Activated CD4-positive, alpha-beta memory T cell treated with anti-CD3 and anti-CD28 coated beads, Interleukin-2, amount 10 ng/mL, durations not matched to agents 7 days and 5 days (primary cell): ENCODE results near the gene NAPA. TPM values are rescaled to one million over a fixed set of nuclear protein-coding genes. Genes with fewer than 3 reads are reported as not detected.

ENCODE experiments used
- CTCF ChIA-PET: fragments of 350-600 bp; sonication (Branson Sonifier 250); formaldehyde crosslinking; loops from one replicate; lab custom pipeline; 2021; ENCODE audit warnings: antibody characterized with exemption, inconsistent platforms; lab: Charles Lee
- POLR2A ChIA-PET: fragments of 350-600 bp; sonication (Branson Sonifier 250); formaldehyde crosslinking; loops from one replicate; lab custom pipeline; 2021; ENCODE audit warnings: antibody characterized with exemption; lab: Charles Lee
- DNase-seq: peaks from one replicate; pipeline ENCODE4 v3.0.0-alpha.2; 2020
- H3K27ac Mint-ChIP-seq: one replicate; pipeline ENCODE4 v1.8.0; 2021; ENCODE audit warnings: mild to moderate bottlenecking, mixed read lengths
- H3K27me3 Mint-ChIP-seq: one replicate; pipeline ENCODE4 v1.8.0; 2021; ENCODE audit warnings: mixed read lengths
- H3K36me3 Mint-ChIP-seq: one replicate; pipeline ENCODE4 v1.8.0; 2021; ENCODE audit warnings: low read depth, mixed read lengths
- H3K4me1 Mint-ChIP-seq: one replicate; pipeline ENCODE4 v1.8.0; 2021; ENCODE audit warnings: mixed read lengths
- H3K4me3 Mint-ChIP-seq: one replicate; pipeline ENCODE4 v1.8.0; 2021; ENCODE audit warnings: mild to moderate bottlenecking, mixed read lengths
- H3K9me3 Mint-ChIP-seq: one replicate; pipeline ENCODE4 v1.8.0; 2021; ENCODE audit warnings: mixed read lengths
- total RNA-seq, 2 experiments: library from RNA; stranded (reverse); gene quantifications; one replicate each; pipeline ENCODE4 v1.2.3, GENCODE V29; 2021

NAPA gene
- total RNA-seq, 2 experiments from 2014 or later: 117 to 119 TPM

GRCh38 chr19:47476438-47476972, 38.4 kb downstream of the NAPA start:
- CTCF ChIA-PET: interaction anchor here (1.1 kb wide), 1 partner anchor 8 kb away, joined by 5 read pairs; the partner anchor contains the start of gene KPTN
- peaks cover 10% of the 10 kb centered on the region for H3K4me1 Mint-ChIP-seq
- H3K27ac Mint-ChIP-seq: no peak overlapping the region
- no peaks in the 10 kb centered on the region for H3K36me3 Mint-ChIP-seq
- POLR2A ChIA-PET: no interaction called here
- no peak for DNase-seq
- peaks cover 3% of the 10 kb centered on the region for H3K27me3 Mint-ChIP-seq
- no peaks in the 10 kb centered on the region for H3K9me3 Mint-ChIP-seq
- no peak overlapping the region for H3K4me3 Mint-ChIP-seq

- H3K9me3 Mint-ChIP-seq: no peaks in the 10 kb centered on the region
- no peak overlapping the region for H3K4me3 Mint-ChIP-seq
- no peaks in the 10 kb centered on the region for H3K36me3 Mint-ChIP-seq
- ChIA-PET POLR2A (interaction anchor here (1.8 kb wide), 1 partner anchor 9 kb away, joined by 5 read pairs; the partner anchor contains the start of gene KPTN), CTCF (interaction anchor here (1.1 kb wide), 1 partner anchor 9 kb away, joined by 5 read pairs; the partner anchor contains the start of gene KPTN)
- H3K27ac Mint-ChIP-seq: no peak overlapping the region
- no peak for DNase-seq
- peaks cover 11% of the 10 kb centered on the region for H3K27me3 Mint-ChIP-seq
- H3K4me1 Mint-ChIP-seq: peaks cover 12% of the 10 kb centered on the region
Observed at GRCh38 chr19:47475465-47475864, 39.4 kb downstream of the NAPA start.

DNA sequence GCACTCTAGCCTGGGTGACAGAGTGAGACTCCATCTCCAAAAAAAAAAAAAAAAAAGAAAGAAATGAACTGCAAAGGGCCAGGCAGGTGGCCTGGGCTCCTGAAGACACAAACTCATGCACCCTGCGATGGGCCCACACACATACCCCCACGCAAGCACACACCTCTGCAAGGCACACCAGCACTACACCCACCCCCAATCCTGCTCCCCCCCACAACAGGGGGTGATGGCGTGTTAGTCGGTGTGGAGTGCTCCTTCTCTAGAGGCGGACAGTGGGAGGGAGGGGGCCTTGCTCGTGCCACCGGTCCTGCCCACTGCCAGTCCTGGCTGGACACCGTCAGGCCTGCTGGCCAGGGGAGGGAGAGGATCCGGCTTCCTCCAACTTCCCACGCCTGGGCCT, 41.5 kb downstream of the NAPA start:
- no peaks in the 10 kb centered on the region for H3K36me3 Mint-ChIP-seq
- ChIA-PET CTCF (interaction anchor here (2.3 kb wide), 1 partner anchor 10 kb away, joined by 8 read pairs; the partner anchor contains the start of gene KPTN), POLR2A (no interaction called here)
- H3K27ac Mint-ChIP-seq: no peak overlapping the region
- peaks cover 7% of the 10 kb centered on the region for H3K4me1 Mint-ChIP-seq
- DNase-seq: no peak
- H3K27me3 Mint-ChIP-seq: peaks cover 31% of the 10 kb centered on the region
- H3K4me3 Mint-ChIP-seq: no peak overlapping the region
- H3K9me3 Mint-ChIP-seq: no peaks in the 10 kb centered on the region

DNA sequence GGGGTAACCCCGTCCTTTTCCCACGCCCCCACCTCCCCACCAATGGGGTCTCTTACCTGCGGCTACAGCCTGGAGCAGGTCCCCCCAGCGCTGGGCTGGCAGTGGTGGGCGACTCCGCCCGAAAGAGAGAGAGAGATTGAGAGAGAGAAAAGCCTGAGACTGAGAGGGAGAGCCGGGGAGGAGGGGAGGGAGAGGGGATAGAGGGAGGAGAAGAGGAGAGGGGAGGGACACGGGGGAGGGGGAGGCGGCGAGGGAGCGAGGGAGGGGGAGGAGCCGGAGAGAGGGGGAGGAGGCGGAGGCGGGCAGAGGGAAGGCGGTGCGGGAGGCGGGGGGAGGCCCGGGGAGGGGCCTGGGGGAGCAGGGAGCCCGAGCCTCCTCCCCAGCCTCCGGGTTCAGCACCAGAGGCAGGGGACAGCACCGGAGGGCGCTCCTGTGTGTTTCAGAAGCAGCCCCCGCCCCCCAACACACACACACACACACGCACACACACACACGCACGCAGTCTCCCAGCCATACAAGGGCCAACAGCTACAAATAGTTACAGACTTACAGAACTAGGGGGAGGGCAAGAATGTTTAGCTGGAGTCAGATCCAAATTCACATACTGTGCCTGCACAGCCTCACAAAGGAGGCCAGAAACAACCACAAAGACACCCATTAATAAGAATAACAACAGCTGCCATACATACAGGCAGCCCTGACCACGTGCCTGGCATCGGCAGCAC, 43.0 kb downstream of the NAPA start, which contains the start of gene SLC8A2:
SLC8A2 (minus strand) TSS at position 161 of the 725 bp plus-strand sequence. CDS start 5,490 bp downstream, outside the sequence.
- Mint-ChIP-seq H3K9me3 (no peaks in the 10 kb centered on the region), H3K4me1 (peaks cover 7% of the 10 kb centered on the region), H3K27ac (no peak within 1 kb of the TSS), H3K4me3 (no peak within 1 kb of the TSS), H3K27me3 (peaks cover 39% of the 10 kb centered on the region), H3K36me3 (no peaks in the 10 kb centered on the region)
- ChIA-PET CTCF (interaction anchor here (2.3 kb wide), 1 partner anchor 12 kb away, joined by 8 read pairs; the partner anchor contains the start of gene KPTN), POLR2A (no interaction called here)
- peak; percentile 70 for DNase-seq

GRCh38 chr19:47471381-47471732, 43.5 kb downstream of the NAPA start:
- CTCF ChIA-PET: no interaction called here
- Mint-ChIP-seq H3K4me1 (peaks cover 7% of the 10 kb centered on the region), H3K9me3 (no peaks in the 10 kb centered on the region), H3K4me3 (no peak overlapping the region), H3K27me3 (peaks cover 39% of the 10 kb centered on the region), H3K36me3 (no peaks in the 10 kb centered on the region), H3K27ac (no peak overlapping the region)
- POLR2A ChIA-PET: no interaction called here
- DNase-seq: no peak

DNA sequence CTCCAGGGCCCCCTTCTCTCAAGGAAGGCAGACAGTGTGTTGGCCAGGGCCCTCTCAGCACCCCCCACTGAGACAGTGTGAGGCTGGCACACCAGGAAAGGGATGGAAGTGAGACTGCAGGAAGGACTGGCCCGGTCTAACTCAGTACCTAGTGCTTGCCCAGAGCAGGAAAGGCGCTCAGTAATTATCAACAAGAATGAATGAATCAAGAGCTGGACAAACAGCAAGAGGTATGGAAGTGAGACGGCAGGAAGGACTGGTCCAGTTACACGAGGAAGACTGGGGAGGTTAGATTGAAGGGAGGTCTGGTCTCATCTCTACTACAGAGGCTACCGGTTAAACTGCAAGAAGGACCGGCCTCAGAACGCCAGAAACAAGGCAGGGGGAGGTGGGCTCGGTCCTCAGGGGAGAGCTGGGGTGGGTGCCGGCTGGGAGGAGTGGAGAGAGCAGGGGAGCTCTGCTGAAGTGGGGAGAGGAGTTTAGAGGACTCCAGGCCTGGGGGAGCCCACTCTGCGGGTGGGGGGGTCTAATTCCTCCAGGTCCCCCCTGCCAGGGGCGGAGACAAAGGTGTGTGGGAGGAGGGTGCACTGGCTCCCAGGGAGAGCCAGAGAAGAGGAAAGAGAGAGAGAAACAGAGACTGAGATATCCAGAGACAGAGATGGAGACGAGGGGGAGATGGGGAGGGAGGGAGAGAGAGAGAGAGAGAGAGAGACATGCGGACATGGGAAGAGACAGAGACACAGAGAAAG, 44.2 kb downstream of the NAPA start:
- ChIA-PET CTCF (no interaction called here), POLR2A (no interaction called here)
- Mint-ChIP-seq H3K27ac (no peak overlapping the region), H3K4me1 (peaks cover 7% of the 10 kb centered on the region), H3K4me3 (no peak overlapping the region), H3K27me3 (peaks cover 39% of the 10 kb centered on the region), H3K9me3 (no peaks in the 10 kb centered on the region), H3K36me3 (no peaks in the 10 kb centered on the region)
- no peak for DNase-seq

DNA sequence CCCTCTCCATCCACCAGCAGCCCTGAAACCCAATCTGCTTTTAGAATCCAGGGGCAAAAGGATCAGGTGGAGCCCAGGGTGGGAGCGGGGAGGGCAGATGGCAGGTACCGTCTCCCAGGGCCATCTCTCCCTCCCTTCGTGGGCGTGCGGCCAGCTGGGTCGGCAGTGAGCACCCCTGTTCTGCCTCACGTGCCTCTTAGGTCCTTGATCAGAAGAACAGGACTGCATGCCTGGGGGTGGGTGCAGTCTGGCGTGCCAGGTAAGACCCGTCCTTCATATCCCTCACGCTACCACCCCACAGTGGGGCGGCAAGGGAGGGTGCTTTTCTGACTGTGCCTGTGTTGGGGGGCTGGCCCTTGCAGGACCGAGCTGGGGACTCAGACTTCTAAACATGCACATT, 45.1 kb downstream of the NAPA start:
- Mint-ChIP-seq H3K36me3 (no peaks in the 10 kb centered on the region), H3K4me3 (no peak overlapping the region), H3K9me3 (no peaks in the 10 kb centered on the region), H3K27me3 (peaks cover 43% of the 10 kb centered on the region), H3K27ac (no peak overlapping the region), H3K4me1 (peaks cover 7% of the 10 kb centered on the region)
- ChIA-PET CTCF (no interaction called here), POLR2A (no interaction called here)
- no peak for DNase-seq

- H3K9me3 Mint-ChIP-seq: no peaks in the 10 kb centered on the region
- no peak for DNase-seq
- peaks cover 7% of the 10 kb centered on the region for H3K4me1 Mint-ChIP-seq
- CTCF ChIA-PET: no interaction called here
- no peak overlapping the region for H3K27ac Mint-ChIP-seq
- POLR2A ChIA-PET: no interaction called here
- no peak overlapping the region for H3K4me3 Mint-ChIP-seq
- peaks cover 47% of the 10 kb centered on the region for H3K27me3 Mint-ChIP-seq
- no peaks in the 10 kb centered on the region for H3K36me3 Mint-ChIP-seq
Observed at GRCh38 chr19:47469363-47469700, 45.5 kb downstream of the NAPA start.

DNA sequence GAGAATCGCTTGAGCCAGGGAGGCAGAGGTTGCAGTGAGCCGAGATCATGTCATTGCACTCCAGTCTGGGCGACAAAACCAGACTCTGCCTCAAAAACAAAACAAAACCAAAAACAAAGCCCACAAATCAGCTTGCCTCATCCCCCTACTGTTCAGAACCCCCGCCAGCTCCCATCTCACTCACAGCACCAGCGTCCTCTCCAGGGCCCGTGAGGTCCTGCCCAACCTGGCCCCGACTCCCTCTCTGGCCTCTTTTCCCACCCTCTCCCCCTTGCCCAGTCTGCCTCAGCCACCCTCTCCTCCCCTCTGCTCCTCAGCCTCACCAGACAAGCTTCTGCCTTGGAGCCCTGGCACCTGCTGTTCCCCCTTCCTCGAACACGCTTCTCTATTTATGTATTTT, 46.9 kb downstream of the NAPA start:
- POLR2A ChIA-PET: interaction anchor here (1.1 kb wide), 1 partner anchor 17 kb away, joined by 3 read pairs; the partner anchor contains the start of gene KPTN
- no peak for DNase-seq
- Mint-ChIP-seq H3K9me3 (no peaks in the 10 kb centered on the region), H3K27me3 (peaks cover 48% of the 10 kb centered on the region), H3K4me1 (peaks cover 7% of the 10 kb centered on the region), H3K27ac (no peak overlapping the region), H3K36me3 (no peaks in the 10 kb centered on the region), H3K4me3 (no peak overlapping the region)
- CTCF ChIA-PET: interaction anchor here (1.3 kb wide), 1 partner anchor 16 kb away, joined by 5 read pairs; the partner anchor contains the start of gene KPTN

GRCh38 chr19:47465957-47466356, 48.9 kb downstream of the NAPA start:
- H3K27me3 Mint-ChIP-seq: peaks cover 44% of the 10 kb centered on the region
- no peak overlapping the region for H3K27ac Mint-ChIP-seq
- no peak overlapping the region for H3K4me3 Mint-ChIP-seq
- H3K9me3 Mint-ChIP-seq: no peaks in the 10 kb centered on the region
- ChIA-PET POLR2A (no interaction called here), CTCF (no interaction called here)
- H3K36me3 Mint-ChIP-seq: no peaks in the 10 kb centered on the region
- no peak for DNase-seq
- peaks cover 2% of the 10 kb centered on the region for H3K4me1 Mint-ChIP-seq

DNA sequence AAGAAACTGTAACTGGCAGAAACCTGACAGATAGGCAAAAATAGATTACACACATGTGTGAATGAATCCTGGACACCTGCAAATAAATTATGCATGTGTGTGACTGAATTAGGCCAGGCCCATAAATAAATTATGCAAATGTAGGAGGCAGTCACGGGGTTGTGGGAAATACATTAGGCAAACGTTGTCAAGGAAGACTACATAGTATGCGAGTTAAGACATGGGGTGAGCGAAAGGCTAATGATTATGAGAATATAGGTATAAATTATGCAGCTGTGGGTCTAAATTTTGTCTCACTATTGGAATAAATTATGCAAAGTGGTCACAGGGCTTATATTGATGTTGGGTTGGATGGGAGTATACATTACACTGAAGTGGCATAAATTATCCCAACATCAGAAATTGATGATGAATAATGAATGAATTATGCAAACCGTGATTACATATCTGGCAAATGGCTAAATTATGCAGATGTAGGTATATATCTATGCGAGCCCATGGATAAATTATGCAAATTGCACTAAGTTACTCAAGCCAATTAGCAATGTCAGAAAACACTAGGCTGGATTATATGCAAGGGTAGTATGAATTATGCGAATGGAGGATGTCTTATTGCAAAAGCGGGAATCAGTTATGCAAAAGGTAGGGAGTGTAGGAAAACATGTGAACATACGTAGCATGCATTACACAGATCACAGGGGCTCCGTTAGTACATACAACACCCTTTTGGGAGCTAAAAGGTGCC, 50.0 kb downstream of the NAPA start:
- no peaks in the 10 kb centered on the region for H3K4me1 Mint-ChIP-seq
- CTCF ChIA-PET: no interaction called here
- H3K27ac Mint-ChIP-seq: no peak overlapping the region
- H3K4me3 Mint-ChIP-seq: no peak overlapping the region
- peaks cover 35% of the 10 kb centered on the region for H3K27me3 Mint-ChIP-seq
- no peak for DNase-seq
- H3K36me3 Mint-ChIP-seq: no peaks in the 10 kb centered on the region
- no peaks in the 10 kb centered on the region for H3K9me3 Mint-ChIP-seq
- POLR2A ChIA-PET: no interaction called here

DNA sequence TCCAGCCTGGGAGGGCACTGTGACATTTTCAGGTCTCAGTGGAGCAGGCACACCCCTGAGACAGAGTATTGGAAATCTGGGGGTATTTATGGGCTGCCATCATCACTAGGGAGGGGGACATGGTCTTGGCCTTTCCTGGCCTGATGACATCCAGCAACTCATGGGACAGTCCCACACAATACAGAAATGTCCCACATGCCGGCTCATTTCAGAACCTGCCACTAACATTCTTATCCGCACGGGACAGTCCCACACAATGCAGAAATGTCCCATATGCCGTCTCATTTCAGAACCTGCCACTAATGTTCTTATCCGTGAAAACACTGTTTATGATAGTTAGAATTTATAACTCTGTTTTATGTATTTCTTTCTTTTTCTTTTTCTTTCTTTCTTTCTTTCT, 53.0 kb downstream of the NAPA start:
- H3K36me3 Mint-ChIP-seq: no peaks in the 10 kb centered on the region
- ChIA-PET CTCF (no interaction called here), POLR2A (no interaction called here)
- H3K27me3 Mint-ChIP-seq: peaks cover 13% of the 10 kb centered on the region
- DNase-seq: no peak
- H3K4me1 Mint-ChIP-seq: no peaks in the 10 kb centered on the region
- no peak overlapping the region for H3K4me3 Mint-ChIP-seq
- no peak overlapping the region for H3K27ac Mint-ChIP-seq
- H3K9me3 Mint-ChIP-seq: no peaks in the 10 kb centered on the region

DNA sequence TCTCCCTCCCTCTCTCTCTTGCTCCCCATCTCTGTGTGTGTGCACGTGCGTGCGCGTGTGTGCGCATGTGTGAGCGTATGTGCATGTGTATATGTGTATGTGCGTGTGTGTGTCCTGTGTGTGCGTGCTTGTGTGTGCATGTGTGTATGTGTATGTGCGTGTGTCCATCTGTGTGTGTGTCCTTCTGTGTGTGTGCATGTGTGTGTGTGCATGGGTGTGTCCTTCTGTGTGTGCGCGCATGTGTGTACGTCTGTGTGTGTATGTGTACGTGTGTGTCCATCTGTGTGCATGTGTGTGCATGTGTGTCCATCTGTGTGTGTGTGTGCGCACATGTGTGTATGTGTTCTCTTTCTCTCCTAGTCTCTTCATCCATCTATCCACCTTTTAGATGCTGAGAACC, 55.4 kb downstream of the NAPA start:
- Mint-ChIP-seq H3K36me3 (no peaks in the 10 kb centered on the region), H3K27ac (no peak overlapping the region), H3K9me3 (no peaks in the 10 kb centered on the region), H3K27me3 (peaks cover 27% of the 10 kb centered on the region), H3K4me3 (no peak overlapping the region), H3K4me1 (no peaks in the 10 kb centered on the region)
- no peak for DNase-seq
- CTCF ChIA-PET: no interaction called here
- POLR2A ChIA-PET: no interaction called here
